Measurements from ENCODE around the gene GIMAP1.

The GIMAP1 gene

GRCh38 chr7:150756166-150756565 is 39.8 kb downstream of the GIMAP1 start:
- no peak overlapping the region for H3K4me3 ChIP-seq (ENCODE audit: low read length)
- DNase-seq (ENCODE audit: low read depth) = no peak
- TF ChIP-seq CTCF (conservative IDR thresholded peaks at IDR 0.05; ENCODE audit: low read depth, low read length) = no peak

- DNase-seq (ENCODE audit: low read depth) = no peak
- no peak overlapping the region for H3K4me3 ChIP-seq (ENCODE audit: low read length)
- peak; percentile 28 for TF ChIP-seq CTCF (conservative IDR thresholded peaks at IDR 0.05; ENCODE audit: low read depth, low read length)
Measured at GRCh38 chr7:150756858-150757257, 40.4 kb downstream of the GIMAP1 start.

- no peak for TF ChIP-seq CTCF (conservative IDR thresholded peaks at IDR 0.05; ENCODE audit: low read depth, low read length)
- no peak overlapping the region for H3K4me3 ChIP-seq (ENCODE audit: low read length)
- no peak for DNase-seq (ENCODE audit: low read depth)
Measured at GRCh38 chr7:150759479-150759878, 43.1 kb downstream of the GIMAP1 start.

GRCh38 chr7:150766334-150766709 is 49.9 kb downstream of the GIMAP1 start:
- H3K4me3 ChIP-seq (ENCODE audit: low read length) = no peak overlapping the region
- no peak for DNase-seq (ENCODE audit: low read depth)

GRCh38 chr7:150769768-150770167 is 53.4 kb downstream of the GIMAP1 start:
- H3K4me3 ChIP-seq (ENCODE audit: low read length) = no peak overlapping the region
- no peak for DNase-seq (ENCODE audit: low read depth)
- TF ChIP-seq CTCF (conservative IDR thresholded peaks at IDR 0.05; ENCODE audit: low read depth, low read length) = no peak

More at GRCh38 chr7:150766334-150766709, 49.9 kb downstream of the GIMAP1 start:
- TF ChIP-seq CTCF (conservative IDR thresholded peaks at IDR 0.05; ENCODE audit: low read depth, low read length) = no peak

All from retinal pigment epithelial cell (primary cell).